Lower leg skin (tissue), 3 donors: Measurements from ENCODE around the gene GPRIN2.

Source experiments
- CTCF ChIP-seq, 3 donors: fragments of 450-650 bp; IDR thresholded peaks; one replicate each; pipeline ENCODE4 v1.5.1; 2016; ENCODE audit warnings: antibody characterized with exemption in 3 of 3, mild to moderate bottlenecking in 3 of 3, moderate library complexity in 2 of 3
- POLR2A ChIP-seq, 2 donors: fragments of 450-650 bp; IDR thresholded peaks; one replicate each; pipeline ENCODE4 v1.6.1; 2016 to 2017; ENCODE audit warnings: antibody characterized with exemption in 2 of 2, mild to moderate bottlenecking in 1 of 2, moderate library complexity in 1 of 2

- no peak for TF ChIP-seq CTCF (IDR thresholded peaks at IDR 0.05)
- no peak for TF ChIP-seq POLR2A (IDR thresholded peaks at IDR 0.05)
Observed at GRCh38 chr10:46548498-46549090, 7.9 kb downstream of the GPRIN2 start.
